ENCODE measurements around the gene DPH1.
"Not testable (repeated sequence)": the region's sequence is repeated elsewhere in the genome, so short reads cannot be mapped to it uniquely, and the experiment has no call there.

The DPH1 gene

DNA sequence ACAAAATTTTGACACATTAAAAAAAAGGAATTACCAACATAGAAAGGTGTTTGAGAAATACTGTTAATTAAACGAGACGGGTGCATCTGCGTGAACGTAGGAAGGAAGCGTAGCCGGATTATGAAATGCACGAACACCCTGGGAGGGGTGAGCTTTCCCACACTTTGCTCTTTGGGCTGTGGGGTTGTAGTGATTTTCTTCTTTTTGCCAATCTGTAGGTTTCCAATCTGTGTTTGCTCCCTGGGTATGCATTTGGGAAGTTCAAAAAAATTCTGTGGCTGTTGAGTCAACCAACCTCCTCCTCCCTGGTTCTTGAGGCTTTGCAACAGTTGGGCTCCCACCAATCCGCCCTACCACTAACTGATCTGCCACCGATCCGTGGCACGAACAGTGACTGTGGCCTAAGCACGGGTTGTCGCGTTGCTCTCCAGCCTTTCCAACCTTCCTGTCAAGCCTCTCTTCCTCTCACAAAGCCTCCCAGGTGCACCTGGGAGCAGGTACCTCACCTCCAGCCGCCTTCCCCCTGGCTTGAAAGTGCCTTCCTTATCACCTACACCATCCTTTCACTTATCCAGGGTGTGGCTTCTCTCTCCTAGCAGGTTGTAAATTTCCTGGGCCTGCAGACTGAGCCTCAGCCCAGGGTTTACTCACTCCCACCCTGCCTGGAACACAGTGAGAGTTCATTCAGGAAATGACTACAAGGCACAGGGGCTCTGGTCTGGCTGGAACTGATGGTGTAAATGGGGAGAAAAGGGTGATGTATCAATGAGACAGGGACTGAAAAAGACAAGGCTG lies 21.4 kb upstream of the DPH1 start:
- no peak for DNase-seq

- no peak for DNase-seq
Observed at GRCh38 chr17:2009737-2010136, 20.2 kb upstream of the DPH1 start.

DNA sequence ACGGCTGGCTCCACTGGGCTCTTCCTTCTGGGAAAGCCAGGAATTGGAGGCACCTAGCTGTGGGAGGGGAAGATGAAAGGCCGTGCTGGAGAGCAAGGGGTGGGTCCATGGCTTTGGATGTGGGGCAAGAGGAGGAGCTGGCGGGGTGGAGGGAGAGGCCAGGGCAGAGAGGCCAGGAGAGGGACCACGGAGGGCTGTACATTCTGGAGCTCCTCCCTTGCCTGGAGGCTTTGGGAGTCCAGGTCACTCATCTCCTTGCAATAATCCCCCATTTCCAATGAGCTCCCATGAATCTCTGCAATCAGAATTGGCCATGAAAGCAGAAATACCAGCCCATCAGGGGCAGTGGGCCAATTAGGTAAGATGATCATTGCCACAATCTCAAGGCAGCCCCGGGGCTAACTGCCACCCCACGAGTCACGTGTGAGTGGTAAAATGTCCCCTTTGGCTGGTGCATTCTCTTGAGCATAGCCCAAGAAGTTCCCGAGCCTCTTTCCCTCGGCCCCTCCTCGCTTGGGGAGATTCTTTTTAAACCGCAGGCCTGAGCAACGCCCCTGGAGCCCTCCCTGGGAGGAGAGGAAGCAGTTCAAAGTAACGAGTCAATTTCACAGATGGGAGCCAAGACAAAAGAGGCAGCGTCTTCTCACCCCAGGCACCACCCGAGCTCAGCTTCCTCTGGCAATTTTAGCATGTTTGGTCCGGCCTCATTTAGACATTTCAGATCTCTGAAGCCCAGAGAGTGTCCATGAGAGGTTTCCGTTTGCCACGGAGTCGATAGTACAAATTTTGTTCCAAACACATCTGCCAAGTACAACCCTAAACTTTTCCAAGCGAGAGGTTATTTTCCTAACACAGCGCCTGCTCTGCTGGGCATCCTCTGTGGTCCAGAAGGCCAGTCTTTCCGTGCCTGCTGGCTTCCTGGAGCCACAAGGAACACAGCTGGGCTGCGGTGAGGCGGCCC lies 18.3 kb upstream of the DPH1 start:
- no peak for DNase-seq

- no peak for DNase-seq
Observed at GRCh38 chr17:2012499-2012898, 17.5 kb upstream of the DPH1 start.

DNA sequence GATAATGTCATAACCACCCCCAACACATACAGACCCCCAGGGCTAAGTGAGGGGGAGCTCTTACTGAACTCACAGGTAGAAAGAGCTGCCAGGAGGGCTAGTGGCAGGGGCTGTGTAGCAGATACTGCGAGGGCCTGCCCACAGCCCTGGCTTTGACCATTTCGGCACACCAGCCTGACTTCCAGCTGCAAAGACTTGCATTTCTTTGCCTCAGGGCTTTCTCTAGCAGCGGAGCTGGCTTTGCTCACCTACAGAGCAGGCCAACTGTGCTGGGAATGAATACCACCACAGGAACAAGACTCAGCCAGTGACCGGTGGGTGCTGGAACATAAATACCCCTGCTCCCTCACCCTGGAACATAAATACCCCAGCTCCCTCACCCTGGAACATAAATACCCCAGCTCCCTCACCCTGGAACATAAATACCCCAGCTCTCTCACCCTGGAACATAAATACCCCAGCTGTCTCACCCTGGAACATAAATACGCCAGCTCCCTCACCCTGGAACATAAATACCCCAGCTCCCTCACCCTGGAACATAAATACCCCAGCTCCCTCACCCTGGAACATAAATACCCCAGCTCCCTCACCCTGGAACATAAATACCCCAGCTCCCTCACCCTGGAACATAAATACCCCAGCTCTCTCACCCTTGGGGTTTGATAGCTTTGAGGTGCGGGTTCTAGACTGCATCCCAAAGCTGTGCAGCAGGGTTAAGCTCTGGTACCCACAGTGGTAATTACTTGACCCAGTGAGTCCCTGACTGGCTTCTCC lies 16.5 kb upstream of the DPH1 start:
- not testable (repeated sequence) for DNase-seq

GRCh38 chr17:2013994-2014317 lies 16.0 kb upstream of the DPH1 start:
- no peak for DNase-seq

DNA sequence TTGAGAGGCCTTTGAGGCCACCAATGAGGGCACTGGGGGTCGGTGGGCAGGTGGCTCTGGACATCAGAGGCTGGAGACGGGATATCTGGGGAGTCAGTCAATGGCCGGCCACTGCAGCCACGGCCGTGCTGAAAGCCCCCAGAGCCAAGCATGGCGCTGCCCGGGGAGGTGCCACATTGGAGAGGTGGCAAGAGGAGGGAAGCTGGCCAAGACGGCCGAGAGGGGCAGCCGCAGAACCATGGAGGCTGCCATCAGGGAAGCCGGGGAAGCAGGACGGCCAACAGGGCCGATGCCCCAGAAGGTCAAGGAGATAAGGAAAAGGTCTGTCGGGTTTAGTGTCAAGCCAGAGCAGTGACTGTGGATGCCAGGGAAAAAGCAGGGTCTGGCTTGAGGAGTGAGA lies 14.6 kb upstream of the DPH1 start:
- no peak for DNase-seq

GRCh38 chr17:2016494-2016893 lies 13.5 kb upstream of the DPH1 start:
- no peak for DNase-seq

DNA sequence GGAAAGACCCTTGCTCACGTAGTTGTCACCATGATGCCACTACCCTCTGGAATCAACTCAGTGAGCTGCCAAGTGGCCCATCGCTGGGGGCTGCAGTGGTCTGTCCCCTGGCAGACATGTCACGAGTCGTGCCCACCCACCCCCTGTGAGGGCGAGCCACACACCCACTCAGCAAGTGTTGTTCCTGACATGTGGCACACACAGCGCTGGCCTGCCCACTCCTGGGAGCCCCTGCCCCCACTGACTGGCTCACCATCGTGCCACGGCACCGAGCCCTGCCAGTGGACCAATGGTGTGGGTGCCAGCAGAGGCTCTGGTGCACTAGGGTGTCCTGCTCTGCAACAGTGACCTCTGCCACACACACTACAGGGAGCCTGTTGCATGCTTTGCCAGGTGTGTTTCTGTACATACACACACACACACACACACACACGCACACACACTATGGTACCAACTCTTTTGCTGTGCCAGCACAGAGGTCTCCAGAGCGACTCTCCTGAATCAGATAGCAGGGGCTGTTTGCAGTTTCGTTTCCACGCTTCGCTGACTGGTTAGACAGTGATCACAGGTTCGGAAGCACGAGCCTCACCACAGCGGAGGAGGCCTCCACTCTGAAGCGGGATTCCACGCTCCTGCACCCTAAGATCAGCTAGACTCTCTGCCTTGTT lies 12.5 kb upstream of the DPH1 start:
- peak in 12 of 56 donors; percentile 11 to 58 (median 25) for DNase-seq

DNA sequence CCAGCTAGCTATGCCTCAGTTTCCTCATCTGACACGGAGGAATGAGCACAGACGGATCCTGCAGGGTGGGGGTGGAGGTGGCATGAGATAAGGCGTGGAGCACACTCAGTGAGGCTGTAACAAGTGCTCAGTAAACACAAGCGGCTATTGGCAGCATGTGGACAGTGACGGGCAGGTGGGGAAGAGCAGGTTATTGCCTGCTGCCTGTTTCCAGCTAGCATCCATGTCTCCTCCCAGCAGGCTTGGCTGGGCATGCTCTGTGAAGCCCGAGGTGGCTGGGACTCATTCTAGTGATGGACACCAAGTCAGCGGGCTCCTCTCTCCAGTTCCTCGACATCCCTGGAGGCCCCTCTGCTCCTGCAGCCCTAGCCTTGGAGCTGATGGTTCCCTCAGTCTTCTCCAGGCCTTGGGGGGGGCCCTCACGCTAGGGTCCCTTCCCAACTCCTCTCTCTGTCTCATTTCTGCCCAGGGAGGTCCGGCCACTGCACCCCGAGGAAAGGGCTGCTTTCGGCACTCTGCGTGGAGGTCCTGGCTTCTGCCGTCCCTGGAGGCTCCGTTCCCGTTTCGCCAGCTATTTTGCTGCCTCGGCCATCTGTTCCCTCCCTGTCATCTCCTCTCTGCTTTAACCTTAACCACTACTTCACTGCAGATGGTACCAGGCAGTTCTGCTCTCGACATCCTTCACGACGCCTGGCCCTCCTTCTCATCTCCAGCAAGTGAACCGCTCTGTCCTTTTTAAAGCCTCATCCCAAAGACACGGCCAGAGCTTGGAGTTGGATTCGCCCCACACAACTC lies 11.0 kb upstream of the DPH1 start:
- no peak for DNase-seq

DNA sequence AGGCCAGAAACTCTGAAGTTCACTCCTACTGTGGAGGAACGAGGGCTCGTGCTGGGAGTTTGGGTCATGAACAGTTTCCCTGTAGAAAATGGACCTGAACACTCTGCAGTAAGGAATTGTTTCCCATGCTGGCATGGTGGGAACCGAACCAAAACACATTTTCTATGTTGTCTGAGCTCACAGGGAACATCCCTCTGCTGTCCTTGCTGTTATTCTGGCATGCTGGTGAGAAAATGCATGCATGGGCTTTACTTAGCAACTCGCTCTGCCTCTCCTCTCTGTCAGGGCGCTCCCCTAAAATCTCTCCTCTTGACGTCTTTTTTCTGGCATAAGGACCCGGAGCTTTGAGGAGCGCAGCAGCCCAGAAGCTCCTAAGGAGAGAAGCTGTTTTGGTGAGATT lies 10.2 kb upstream of the DPH1 start:
- DNase-seq = no peak

DNA sequence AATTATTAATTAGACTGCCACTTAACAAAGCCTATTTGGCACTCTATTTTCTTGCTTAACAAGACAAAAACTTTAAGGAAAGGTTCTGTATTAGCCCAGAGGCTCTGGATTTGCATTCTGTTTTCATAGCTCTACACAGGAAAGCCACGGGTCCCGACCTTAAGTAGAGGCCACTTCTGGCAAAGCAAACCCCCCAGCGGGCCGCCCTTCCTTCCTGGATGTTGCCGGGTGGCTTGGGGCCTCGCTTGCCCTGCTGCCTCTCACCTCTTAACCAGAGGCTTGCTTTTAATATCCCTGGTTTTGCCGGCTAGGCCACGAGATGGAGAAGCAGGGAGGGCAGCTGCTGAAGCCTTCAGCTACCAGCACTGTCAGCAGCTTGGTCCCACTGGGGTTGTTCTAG lies 9.2 kb upstream of the DPH1 start:
- DNase-seq = no peak

- no peak for DNase-seq
Observed at GRCh38 chr17:2022647-2023240, 7.2 kb upstream of the DPH1 start.

GRCh38 chr17:2023256-2023655 lies 6.7 kb upstream of the DPH1 start:
- peak in 2 of 56 donors; percentile 16 to 41 for DNase-seq

DNA sequence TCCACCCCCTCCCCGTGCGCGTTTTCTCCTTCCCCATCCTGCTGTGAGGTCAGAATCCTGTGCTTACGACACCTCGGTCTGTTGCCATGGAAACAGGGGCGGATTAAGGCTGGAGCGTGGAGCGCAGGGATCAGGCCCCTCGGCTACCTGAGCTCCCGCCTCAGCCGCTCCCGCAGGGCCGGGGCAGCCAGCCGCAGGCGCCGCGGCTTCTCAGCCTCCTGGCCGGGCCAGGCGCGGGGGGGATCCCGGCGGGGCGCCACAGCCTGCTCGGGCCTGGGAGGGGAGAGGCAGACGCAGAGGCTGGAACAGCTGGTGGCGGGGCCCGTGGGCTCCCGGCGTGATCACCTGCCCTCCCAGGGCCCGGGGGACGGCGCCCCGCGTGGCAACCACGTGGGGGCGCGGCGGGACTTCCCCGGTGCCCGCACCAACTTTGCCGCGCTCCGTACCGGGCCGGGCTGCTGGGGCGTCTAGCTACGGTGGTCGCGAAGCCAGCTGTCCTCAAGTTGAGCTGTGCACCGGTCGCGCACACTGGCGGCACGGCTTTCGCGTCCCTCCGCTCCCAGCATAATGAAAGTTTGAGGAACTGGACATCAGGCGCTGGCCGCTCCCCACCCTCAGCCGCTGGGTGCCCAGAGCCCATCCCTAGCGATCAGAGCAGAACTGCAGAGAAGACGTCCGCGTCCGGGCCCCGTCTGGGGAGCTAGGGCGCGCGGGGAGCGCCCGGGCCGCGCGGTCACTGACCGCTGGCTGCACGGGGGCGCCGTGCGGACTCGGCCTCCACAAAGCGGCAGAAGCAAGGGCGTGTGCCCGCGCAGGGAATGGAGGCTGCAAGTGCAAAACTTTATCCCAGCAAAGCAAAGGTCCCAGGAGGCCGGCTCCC lies 6.0 kb upstream of the DPH1 start:
- peak in 20 of 56 donors; percentile 5 to 70 (median 30) for DNase-seq

- no peak for DNase-seq
Observed at GRCh38 chr17:2024572-2025219, 5.3 kb upstream of the DPH1 start.

DNA sequence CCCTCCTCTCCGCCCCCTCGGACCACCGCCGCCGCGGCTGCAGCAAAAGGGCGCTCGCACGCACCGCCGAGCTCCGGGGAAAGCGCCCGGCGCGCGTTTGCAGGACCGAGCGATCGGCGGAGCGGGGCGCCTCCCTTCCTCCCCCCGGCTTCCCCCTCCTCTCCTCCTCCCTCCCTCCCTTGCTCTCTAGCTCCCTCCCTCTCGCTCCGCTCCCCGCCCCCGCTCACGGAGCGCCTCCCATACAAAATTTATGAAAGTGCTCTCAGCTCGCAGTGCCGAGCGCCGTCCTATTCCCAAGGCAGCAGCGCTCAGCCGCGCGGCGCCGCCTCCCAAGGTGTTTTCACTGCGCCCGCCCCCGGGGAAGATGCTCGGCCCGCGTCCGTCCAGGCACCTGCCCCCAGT lies 4.7 kb upstream of the DPH1 start, which contains the start of gene RTN4RL1:
Gene RTN4RL1 (minus strand): TSS at position 115 of the 402 bp plus-strand sequence. CDS start 469 bp downstream, outside the sequence.
- DNase-seq = peak in 43 of 56 donors; percentile 8 to 87 (median 54)

Data from nucleus accumbens (tissue), 56 donors.